Measurements from ENCODE around the gene SAP30. TPM values are rescaled to one million over a fixed set of nuclear protein-coding genes. Genes with fewer than 3 reads are reported as not detected.
A peak's percentile ranks its signal among the peaks of the same experiment; 100 is the strongest.

The SAP30 gene
- total RNA-seq, 1 experiment from 2014 or later, result 21.7 TPM

GRCh38 chr4:173414456-173414855 lies 43.7 kb downstream of the SAP30 start:
- no peak for DNase-seq (ENCODE audit: low spot score)

- no peak for DNase-seq (ENCODE audit: low spot score)
Measured at GRCh38 chr4:173415092-173415491, 44.3 kb downstream of the SAP30 start.

- DNase-seq (ENCODE audit: low spot score), result no peak
Measured at GRCh38 chr4:173415885-173416653, 45.3 kb downstream of the SAP30 start.

DNA sequence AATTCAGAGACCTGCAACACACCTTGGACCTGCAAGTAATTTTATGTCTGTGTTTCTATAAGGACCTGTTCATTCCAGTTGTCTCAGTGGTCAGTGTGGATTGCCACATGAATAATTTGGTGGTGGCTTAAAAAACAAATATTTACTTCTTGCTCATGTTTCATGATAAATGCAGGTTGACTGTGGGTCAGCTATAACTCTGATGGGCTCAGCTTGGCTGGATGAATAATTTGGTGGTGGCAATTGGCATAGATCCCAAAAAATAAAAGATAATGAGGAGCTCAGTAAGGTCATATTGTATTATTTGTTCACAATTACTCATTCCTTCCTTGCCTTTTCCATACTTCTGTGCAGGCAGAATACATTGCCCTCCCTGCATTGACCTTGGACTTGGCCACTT lies 47.1 kb downstream of the SAP30 start:
- DNase-seq (ENCODE audit: low spot score), result no peak

DNA sequence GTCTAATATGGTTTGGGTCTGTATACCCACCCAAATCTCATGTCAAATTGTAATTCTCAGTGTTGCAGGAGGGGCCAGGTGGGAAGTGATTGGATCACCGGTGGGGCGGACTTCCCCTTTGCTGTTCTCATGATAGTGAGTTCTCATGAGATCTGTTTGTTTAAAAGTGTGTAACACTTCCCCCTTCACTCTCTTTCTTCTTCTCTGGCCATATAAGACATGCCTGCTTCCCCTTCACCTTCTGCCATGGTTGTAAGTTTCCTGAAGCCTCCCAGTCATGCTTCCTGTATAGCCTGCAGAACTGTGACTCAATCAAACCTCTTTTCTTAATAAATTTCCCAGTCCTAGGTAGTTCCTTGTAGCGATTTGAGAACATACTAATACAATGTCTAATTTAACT lies 47.9 kb downstream of the SAP30 start:
- no peak for DNase-seq (ENCODE audit: low spot score)

DNA sequence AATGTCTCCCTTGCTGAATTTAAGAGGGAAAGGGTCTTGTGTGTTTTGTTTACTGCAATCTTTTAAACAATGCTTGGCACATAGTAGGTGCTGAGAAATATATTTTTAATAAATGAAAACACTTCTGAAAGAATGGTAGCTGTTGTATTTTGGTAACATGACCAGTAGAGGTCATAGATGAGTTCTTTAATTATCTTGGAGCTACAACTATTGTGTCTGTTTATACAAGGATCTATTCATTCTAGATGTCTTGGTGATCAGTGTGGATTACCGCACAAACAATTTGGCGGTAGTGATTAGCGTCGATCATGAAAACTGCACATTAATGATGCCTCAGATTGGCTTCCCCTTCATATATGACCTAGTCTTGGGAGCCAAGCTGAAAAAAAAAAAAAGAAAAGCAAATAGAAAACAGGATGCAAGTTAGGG lies 49.6 kb downstream of the SAP30 start:
- peak; percentile 38 for DNase-seq (ENCODE audit: low spot score)

DNA sequence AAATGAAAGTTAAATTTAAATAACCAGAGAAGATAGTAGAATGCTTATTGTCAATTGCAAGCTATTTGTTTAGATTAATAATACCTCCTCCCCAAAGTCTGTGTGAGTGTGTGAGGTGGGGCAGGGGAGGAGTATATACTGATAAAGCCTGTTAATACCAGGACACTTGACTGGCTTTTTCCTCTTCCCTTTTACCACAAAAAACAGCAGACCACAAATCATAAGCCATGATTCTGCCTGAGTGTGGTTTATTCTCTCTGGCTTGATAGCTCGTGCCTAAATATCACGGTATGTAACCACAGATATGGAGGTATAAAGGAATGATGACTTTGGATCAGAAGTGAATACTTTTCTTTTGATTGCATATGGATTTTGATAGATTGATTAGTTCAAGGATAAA lies 50.0 kb downstream of the SAP30 start:
- DNase-seq (ENCODE audit: low spot score), result no peak

DNA sequence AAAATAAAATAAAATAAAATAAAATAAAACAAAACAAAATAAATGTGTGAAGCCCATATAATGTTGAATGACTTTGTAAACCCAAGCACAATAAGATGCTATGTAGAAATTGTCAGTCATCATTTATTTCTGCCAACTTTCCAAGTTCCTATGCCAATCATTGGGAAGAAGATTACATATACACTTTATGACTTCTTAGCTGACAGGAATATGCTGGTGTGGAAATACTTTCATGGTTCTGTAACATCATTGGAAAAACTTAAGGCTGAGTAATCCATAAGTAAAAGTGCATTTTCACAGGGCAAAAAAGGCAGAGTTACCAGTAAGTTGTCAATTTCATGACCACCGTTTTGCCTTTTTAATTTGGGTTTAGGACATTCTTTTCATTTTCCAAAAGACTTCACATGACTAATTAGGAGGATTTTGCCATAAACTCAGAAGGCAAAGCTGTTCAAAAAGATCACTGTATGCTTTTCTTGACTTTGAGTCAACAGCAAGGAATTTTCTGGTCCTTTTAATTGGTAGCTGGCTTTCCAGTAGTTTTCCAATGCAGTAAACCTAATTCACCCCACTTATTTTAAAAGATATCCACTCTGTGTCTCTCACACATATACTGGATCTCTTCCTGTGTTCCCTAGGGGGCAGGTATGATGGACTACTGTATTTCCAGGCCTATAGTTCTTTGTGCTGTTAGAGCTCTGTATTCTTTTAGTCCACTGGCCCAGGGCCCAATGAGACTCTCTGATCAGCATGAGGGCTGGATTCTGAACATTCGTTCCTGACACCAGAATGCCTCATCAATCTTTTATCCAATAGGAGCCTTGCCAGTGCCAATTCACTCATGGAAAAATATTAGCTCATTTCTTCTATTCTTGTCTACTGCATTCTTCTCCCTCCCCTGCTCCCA lies 54.4 kb downstream of the SAP30 start:
- no peak for DNase-seq (ENCODE audit: low spot score)

- no peak for DNase-seq (ENCODE audit: low spot score)
Measured at GRCh38 chr4:173426064-173426463, 55.3 kb downstream of the SAP30 start.

Other genes with a start within 250 kb of the SAP30 start
- gene GALNT7, start 202.1 kb upstream of the SAP30 start, total RNA-seq (2014; rRNA removed; shearing (Covaris generic)), result 14.4 and 15.4 TPM in 2 replicates
- 113 and 133 TPM in 2 replicates for gene HMGB2, start 36.6 kb upstream of the SAP30 start, total RNA-seq (2014; rRNA removed; shearing (Covaris generic))
- not detected in 2 replicates for gene SCRG1, start 28.2 kb downstream of the SAP30 start, total RNA-seq (2014; rRNA removed; shearing (Covaris generic))
- not detected in 2 replicates for gene HAND2, start 159.3 kb downstream of the SAP30 start, total RNA-seq (2014; rRNA removed; shearing (Covaris generic))

Measured in HT-29 (cell line).